Mesendoderm (in vitro differentiated cells): ENCODE results near the gene ANO9.
"Not testable (repeated sequence)": the region's sequence is repeated elsewhere in the genome, so short reads cannot be mapped to it uniquely, and the experiment has no call there.

Source experiments
- DNase-seq: peaks from one replicate; pipeline ENCODE4 v3.0.0; 2013
- H2AK5ac ChIP-seq: 2 replicates; pipeline ENCODE4 v1.6.1; 2013; ENCODE audit warnings: low read length, inconsistent platforms
- H2BK120ac ChIP-seq: 2 replicates; pipeline ENCODE4 v1.6.1; 2013; ENCODE audit warnings: low read depth, mild to moderate bottlenecking, low read length, moderate library complexity, mixed read lengths
- H2BK15ac ChIP-seq: replicated peaks from 2 replicates; pipeline ENCODE4 v1.6.1; 2013; ENCODE audit warnings: low read depth, mild to moderate bottlenecking, moderate library complexity
- H2BK5ac ChIP-seq: 2 replicates; pipeline ENCODE4 v1.6.1; 2013; ENCODE audit warnings: low read length, inconsistent platforms
- H3K18ac ChIP-seq: 2 replicates; pipeline ENCODE4 v1.6.1; 2013; ENCODE audit warnings: mild to moderate bottlenecking, low read length, mixed read lengths
- H3K23ac ChIP-seq: one replicate; pipeline ENCODE4 v1.6.1; 2013; ENCODE audit warnings: low read length
- H3K27ac ChIP-seq: 2 replicates; pipeline ENCODE4 v1.5.1; 2013; ENCODE audit warnings: low read depth, mild to moderate bottlenecking, inconsistent platforms, low read length, moderate library complexity
- H3K27me3 ChIP-seq: 2 replicates; pipeline ENCODE4 v1.6.1; 2013; ENCODE audit warnings: low read length, control low read depth, mild to moderate bottlenecking, inconsistent platforms; ENCODE audit not compliant: insufficient read depth, poor library complexity
- H3K36me3 ChIP-seq: 2 replicates; pipeline ENCODE4 v1.6.1; 2013; ENCODE audit warnings: low read length, inconsistent platforms; ENCODE audit not compliant: control insufficient read depth, insufficient read depth
- H3K4ac ChIP-seq: one replicate; pipeline ENCODE4 v1.6.1; 2013; ENCODE audit warnings: low read depth, mild to moderate bottlenecking, low read length, moderate library complexity
- H3K4me1 ChIP-seq: 2 replicates; pipeline ENCODE4 v1.6.1; 2013; ENCODE audit warnings: low read depth, low read length, inconsistent platforms; ENCODE audit not compliant: control insufficient read depth
- H3K4me2 ChIP-seq: 2 replicates; pipeline ENCODE4 v1.6.1; 2013; ENCODE audit warnings: low read length
- H3K4me3 ChIP-seq: 2 replicates; pipeline ENCODE4 v1.5.1; 2013; ENCODE audit warnings: mild to moderate bottlenecking, low read length
- H3K56ac ChIP-seq: one replicate; pipeline ENCODE4 v1.6.1; 2013; ENCODE audit warnings: low read length
- H3K79me1 ChIP-seq: 2 replicates; pipeline ENCODE4 v1.6.1; 2013; ENCODE audit warnings: low read length, inconsistent platforms
- H3K79me2 ChIP-seq: 2 replicates; pipeline ENCODE4 v1.6.1; 2013; ENCODE audit warnings: mild to moderate bottlenecking, low read length; ENCODE audit not compliant: control insufficient read depth, insufficient read depth
- H3K9ac ChIP-seq: 2 replicates; pipeline ENCODE4 v1.6.1; 2013; ENCODE audit warnings: low read length, inconsistent platforms
- H4K5ac ChIP-seq: one replicate; pipeline ENCODE4 v1.6.1; 2013; ENCODE audit warnings: low read length
- H4K8ac ChIP-seq: one replicate; pipeline ENCODE4 v1.6.1; 2013; ENCODE audit warnings: low read depth, mild to moderate bottlenecking, control low read depth, low read length, moderate library complexity
- WGBS: extraction: QIAGEN DNeasy Blood & Tissue Kit; methylation state at CpG from one replicate; pipeline ENCODE4 v1.1.7; 2013; ENCODE audit warnings: low lambda C conversion rate, missing lambda C conversion rate; ENCODE audit not compliant: insufficient coverage; ENCODE audit errors: extremely low coverage; 5-methylcytosine and 5-hydroxymethylcytosine counted together

ANO9 gene

GRCh38 chr11:404551-405264, 37.1 kb downstream of the ANO9 start:
- no peaks in the 10 kb centered on the region for H3K79me1 ChIP-seq
- no peak overlapping the region for H2BK15ac ChIP-seq
- H3K27ac ChIP-seq = no peak overlapping the region
- H3K9ac ChIP-seq = no peak overlapping the region
- H3K23ac ChIP-seq = no peak overlapping the region
- H3K4me1 ChIP-seq = no peaks in the 10 kb centered on the region
- H3K79me2 ChIP-seq = no peaks in the 10 kb centered on the region
- no peak for DNase-seq
- H2AK5ac ChIP-seq = no peak overlapping the region
- no peak overlapping the region for H3K4ac ChIP-seq
- no peak overlapping the region for H3K18ac ChIP-seq
- H2BK120ac ChIP-seq = no peak overlapping the region
- no peaks in the 10 kb centered on the region for H3K36me3 ChIP-seq
- no peak overlapping the region for H3K4me3 ChIP-seq
- H2BK5ac ChIP-seq = no peak overlapping the region
- H3K56ac ChIP-seq = no peak overlapping the region
- no peaks in the 10 kb centered on the region for H3K27me3 ChIP-seq
- no peak overlapping the region for H3K4me2 ChIP-seq
- H4K8ac ChIP-seq = no peak overlapping the region
- WGBS = no CpG with 5 or more reads among the region's 14 CpGs
- H4K5ac ChIP-seq = no peak overlapping the region

GRCh38 chr11:403761-404431, 37.9 kb downstream of the ANO9 start:
- no CpG with 5 or more reads among the region's 27 CpGs for WGBS
- H4K8ac ChIP-seq = no peak overlapping the region
- DNase-seq = no peak

DNA sequence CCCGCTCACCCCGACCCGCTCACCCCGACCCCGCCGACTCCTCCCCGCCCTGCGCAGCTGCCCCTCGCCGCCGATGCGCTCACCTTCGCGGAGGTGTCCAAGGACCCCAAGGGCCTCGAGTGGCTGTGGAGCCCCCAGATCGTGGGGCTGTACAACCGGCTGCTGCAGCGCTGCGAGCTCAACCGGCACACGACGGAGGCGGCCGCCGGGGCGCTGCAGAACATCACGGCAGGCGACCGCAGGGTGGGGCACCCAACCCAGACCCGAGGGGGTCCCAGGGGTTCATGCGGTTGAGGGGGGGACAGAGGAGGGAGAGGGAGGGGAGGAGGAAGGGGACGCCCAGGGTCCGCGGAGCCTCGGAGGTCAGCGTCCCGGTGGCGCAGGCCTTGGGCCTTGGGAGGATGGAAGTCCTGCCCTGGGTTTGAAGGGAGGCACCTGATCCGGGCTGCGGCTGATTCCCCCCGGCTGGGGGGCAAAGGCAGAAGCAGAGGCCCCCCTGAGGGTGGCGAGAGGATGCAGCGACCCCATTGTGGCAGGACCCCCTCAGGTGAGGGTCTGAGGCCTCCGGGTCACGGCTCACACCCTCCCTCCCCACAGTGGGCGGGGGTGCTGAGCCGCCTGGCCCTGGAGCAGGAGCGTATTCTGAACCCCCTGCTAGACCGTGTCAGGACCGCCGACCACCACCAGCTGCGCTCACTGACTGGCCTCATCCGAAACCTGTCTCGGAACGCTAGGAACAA, 38.6 kb downstream of the ANO9 start:
- H3K27ac ChIP-seq = no peak overlapping the region
- H3K79me1 ChIP-seq = no peaks in the 10 kb centered on the region
- H2BK15ac ChIP-seq = no peak overlapping the region
- no peak overlapping the region for H3K9ac ChIP-seq
- no peaks in the 10 kb centered on the region for H3K79me2 ChIP-seq
- no peak overlapping the region for H2BK5ac ChIP-seq
- no peak overlapping the region for H2AK5ac ChIP-seq
- H2BK120ac ChIP-seq = no peak overlapping the region
- no peak for DNase-seq
- no peaks in the 10 kb centered on the region for H3K4me1 ChIP-seq
- H4K5ac ChIP-seq = no peak overlapping the region
- H3K4me2 ChIP-seq = no peak overlapping the region
- H3K27me3 ChIP-seq = no peaks in the 10 kb centered on the region
- H4K8ac ChIP-seq = no peak overlapping the region
- no peaks in the 10 kb centered on the region for H3K36me3 ChIP-seq
- H3K4me3 ChIP-seq = no peak overlapping the region
- no CpG with 5 or more reads among the region's 55 CpGs for WGBS
- H3K18ac ChIP-seq = no peak overlapping the region
- no peak overlapping the region for H3K4ac ChIP-seq
- H3K23ac ChIP-seq = no peak overlapping the region
- no peak overlapping the region for H3K56ac ChIP-seq

More at GRCh38 chr11:403761-404431, 37.9 kb downstream of the ANO9 start:
- H3K23ac ChIP-seq = no peak overlapping the region
- H3K56ac ChIP-seq = no peak overlapping the region
- no peak overlapping the region for H3K27ac ChIP-seq
- H2BK5ac ChIP-seq = no peak overlapping the region
- no peak overlapping the region for H3K4ac ChIP-seq
- H3K4me1 ChIP-seq = no peaks in the 10 kb centered on the region
- no peaks in the 10 kb centered on the region for H3K79me1 ChIP-seq
- no peak overlapping the region for H2AK5ac ChIP-seq
- H3K18ac ChIP-seq = no peak overlapping the region
- no peak overlapping the region for H3K4me3 ChIP-seq
- no peak overlapping the region for H3K9ac ChIP-seq
- no peaks in the 10 kb centered on the region for H3K79me2 ChIP-seq
- no peaks in the 10 kb centered on the region for H3K27me3 ChIP-seq
- no peak overlapping the region for H4K5ac ChIP-seq
- no peak overlapping the region for H2BK15ac ChIP-seq
- no peak overlapping the region for H2BK120ac ChIP-seq
- no peaks in the 10 kb centered on the region for H3K36me3 ChIP-seq
- H3K4me2 ChIP-seq = no peak overlapping the region

DNA sequence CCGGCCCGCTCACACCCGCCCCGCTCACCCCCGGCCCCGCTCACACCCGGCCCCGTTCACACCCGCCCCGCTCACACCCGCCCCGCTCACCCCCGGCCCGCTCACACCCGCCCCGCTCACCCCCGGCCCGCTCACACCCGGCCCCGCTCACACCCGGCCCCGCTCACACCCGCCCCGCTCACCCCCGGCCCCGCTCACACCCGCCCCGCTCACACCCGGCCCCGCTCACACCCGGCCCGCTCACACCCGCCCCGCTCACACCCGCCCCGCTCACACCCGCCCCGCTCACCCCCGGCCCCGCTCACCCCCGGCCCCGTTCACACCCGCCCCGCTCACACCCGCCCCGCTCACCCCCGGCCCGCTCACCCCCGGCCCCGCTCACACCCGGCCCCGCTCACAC, 40.6 kb downstream of the ANO9 start:
- not testable (repeated sequence) for H3K18ac ChIP-seq, H4K8ac ChIP-seq, H2BK15ac ChIP-seq, H3K36me3 ChIP-seq, H3K4me1 ChIP-seq, H3K27me3 ChIP-seq, H3K4ac ChIP-seq, H3K79me2 ChIP-seq, H3K9ac ChIP-seq, H4K5ac ChIP-seq, H2AK5ac ChIP-seq, H3K79me1 ChIP-seq, DNase-seq, H3K56ac ChIP-seq, H3K27ac ChIP-seq, H2BK5ac ChIP-seq, H3K4me2 ChIP-seq, H2BK120ac ChIP-seq, H3K4me3 ChIP-seq, H3K23ac ChIP-seq
- no CpG with 5 or more reads among the region's 52 CpGs for WGBS

GRCh38 chr11:400241-400689, 41.5 kb downstream of the ANO9 start:
- WGBS = no CpG with 5 or more reads among the region's 50 CpGs
- H2AK5ac ChIP-seq = no peak overlapping the region
- H3K27me3 ChIP-seq = no peaks in the 10 kb centered on the region

More at GRCh38 chr11:400241-400689, 41.5 kb downstream of the ANO9 start:
- H2BK5ac ChIP-seq = no peak overlapping the region
- H3K4me2 ChIP-seq = no peak overlapping the region
- H3K56ac ChIP-seq = no peak overlapping the region
- H3K27ac ChIP-seq = no peak overlapping the region
- no peak overlapping the region for H2BK15ac ChIP-seq
- H3K18ac ChIP-seq = no peak overlapping the region
- no peak overlapping the region for H3K4ac ChIP-seq
- H4K8ac ChIP-seq = no peak overlapping the region
- no peak overlapping the region for H3K23ac ChIP-seq
- no peak overlapping the region for H4K5ac ChIP-seq
- no peak for DNase-seq
- no peak overlapping the region for H2BK120ac ChIP-seq
- H3K4me3 ChIP-seq = no peak overlapping the region
- H3K79me2 ChIP-seq = no peaks in the 10 kb centered on the region
- no peaks in the 10 kb centered on the region for H3K4me1 ChIP-seq
- no peaks in the 10 kb centered on the region for H3K36me3 ChIP-seq
- no peak overlapping the region for H3K9ac ChIP-seq
- H3K79me1 ChIP-seq = no peaks in the 10 kb centered on the region
